Vagina (tissue), 2 donors: Measurements from ENCODE around the gene P4HA2. TPM values are rescaled to one million over a fixed set of nuclear protein-coding genes. Genes with fewer than 3 reads are reported as not detected.

Source experiments
- DNase-seq, 2 donors: peaks; one replicate each; pipeline ENCODE4 v3.0.0-alpha.2; 2017; ENCODE audit errors: extremely low spot score in 2 of 2
- H3K27ac ChIP-seq: fragments of 200-600 bp; sonication (generic); one replicate; pipeline ENCODE4 v1.5.1; 2019
- H3K27me3 ChIP-seq: fragments of 200-600 bp; sonication (generic); one replicate; pipeline ENCODE4 v1.5.1; 2019
- H3K36me3 ChIP-seq, 2 donors: fragments of 200-600 bp; sonication (generic); one replicate each; pipeline ENCODE4 v1.5.1; 2017 to 2019
- H3K4me1 ChIP-seq: fragments of 200-600 bp; sonication (generic); one replicate; pipeline ENCODE4 v1.5.1; 2019
- H3K4me3 ChIP-seq, 2 donors: fragments of 200-600 bp; sonication (generic); 1 replicate in 1 of 2; 2 replicates in 1 of 2; pipeline ENCODE4 v1.5.1; 2016 to 2019
- H3K9me3 ChIP-seq: fragments of 200-600 bp; sonication (generic); one replicate; pipeline ENCODE4 v1.5.1; 2019
- CTCF ChIP-seq, 3 experiments: fragments of 450-650 bp in 2 of 3; fragments of 200-600 bp in 1 of 3; sonication (generic) in 1 of 3; IDR thresholded peaks; one replicate each; pipeline ENCODE4 v1.5.1; 2017 to 2019; ENCODE audit warnings: antibody characterized with exemption in 3 of 3, mild to moderate bottlenecking in 2 of 3, moderate library complexity in 2 of 3
- POLR2A ChIP-seq, 2 donors: fragments of 450-650 bp; IDR thresholded peaks; one replicate each; pipeline ENCODE4 v1.6.1; 2017; ENCODE audit warnings: antibody characterized with exemption in 2 of 2, mild to moderate bottlenecking in 2 of 2, moderate library complexity in 2 of 2
- POLR2AphosphoS5 ChIP-seq, 2 donors: sonication (generic); formaldehyde crosslinking; IDR thresholded peaks; one replicate each; pipeline ENCODE4 v1.9.0; 2017; ENCODE audit warnings: antibody characterized with exemption in 2 of 2, mild to moderate bottlenecking in 2 of 2, low read depth in 1 of 2; ENCODE audit not compliant: insufficient read depth in 1 of 2
- intact Hi-C: fragments of 100-400 bp; cut with DNase I; formaldehyde crosslinking; loops from one replicate; pipeline ENCODE4 v1.15.1; 2023
- total RNA-seq: library from RNA; depleted of rRNA; stranded (reverse); fragments of >200 nt; gene quantifications from one replicate; pipeline ENCODE4 v1.2.3, GENCODE V29; 2016

The P4HA2 gene
- total RNA-seq, 1 donor from 2014 or later: 42.0 TPM

GRCh38 chr5:132267166-132267739, 39.6 kb upstream of the P4HA2 start:
- peaks cover 62% of the 10 kb centered on the region for H3K4me1 ChIP-seq
- H3K27me3 ChIP-seq: no peaks in the 10 kb centered on the region
- peaks cover 0 to 21% of the 10 kb centered on the region in 2 donors for H3K36me3 ChIP-seq

GRCh38 chr5:132266836-132267160, 39.1 kb upstream of the P4HA2 start:
- peak in 1 of 2 donors; percentile 83 for DNase-seq
- Histone ChIP-seq H3K4me1 (peaks cover 66% of the 10 kb centered on the region), H3K27ac (peak overlapping the region; percentile 77), H3K36me3 (peaks cover 0 to 17% of the 10 kb centered on the region in 2 donors), H3K27me3 (no peaks in the 10 kb centered on the region), H3K9me3 (no peaks in the 10 kb centered on the region), H3K4me3 (no peak overlapping the region)
- intact Hi-C loops: no loop called here
- TF ChIP-seq POLR2A (IDR thresholded peaks at IDR 0.05) (no peak), POLR2AphosphoS5 (IDR thresholded peaks at IDR 0.05; ENCODE audit: insufficient read depth in 1 of 2, low read depth in 1 of 2) (no peak), CTCF (IDR thresholded peaks at IDR 0.05) (no peak)

More at GRCh38 chr5:132267166-132267739, 39.6 kb upstream of the P4HA2 start:
- intact Hi-C loops: no loop called here
- no peaks in the 10 kb centered on the region for H3K9me3 ChIP-seq
- peak overlapping the region; percentile 77 for H3K27ac ChIP-seq
- TF ChIP-seq POLR2A (IDR thresholded peaks at IDR 0.05): no peak
- no peak for TF ChIP-seq CTCF (IDR thresholded peaks at IDR 0.05)
- TF ChIP-seq POLR2AphosphoS5 (IDR thresholded peaks at IDR 0.05; ENCODE audit: insufficient read depth in 1 of 2, low read depth in 1 of 2): no peak
- H3K4me3 ChIP-seq: no peak overlapping the region
- no peak for DNase-seq

- DNase-seq: peak; percentile 72 to 92
- intact Hi-C loops: no loop called here
- H3K27ac ChIP-seq: peak overlapping the region; percentile 77
These were observed 38.6 kb upstream of the P4HA2 start for GRCh38 chr5:132266031-132266835.

GRCh38 chr5:132265336-132266030, 37.8 kb upstream of the P4HA2 start:
- no peaks in the 10 kb centered on the region for H3K9me3 ChIP-seq
- H3K27ac ChIP-seq: peak overlapping the region; percentile 77
- DNase-seq: peak in 1 of 2 donors; percentile 84
- peaks cover 80% of the 10 kb centered on the region for H3K4me1 ChIP-seq
- TF ChIP-seq CTCF (IDR thresholded peaks at IDR 0.05): no peak
- TF ChIP-seq POLR2AphosphoS5 (IDR thresholded peaks at IDR 0.05; ENCODE audit: insufficient read depth in 1 of 2, low read depth in 1 of 2): peak; percentile 68 to 83
- TF ChIP-seq POLR2A (IDR thresholded peaks at IDR 0.05): no peak
- H3K27me3 ChIP-seq: no peaks in the 10 kb centered on the region
- H3K4me3 ChIP-seq: no peak overlapping the region
- intact Hi-C loops: no loop called here
- peaks cover 0 to 16% of the 10 kb centered on the region in 2 donors for H3K36me3 ChIP-seq

More at GRCh38 chr5:132266031-132266835, 38.6 kb upstream of the P4HA2 start:
- Histone ChIP-seq H3K27me3 (no peaks in the 10 kb centered on the region), H3K9me3 (no peaks in the 10 kb centered on the region), H3K4me3 (no peak overlapping the region), H3K4me1 (peaks cover 72% of the 10 kb centered on the region), H3K36me3 (peaks cover 0 to 16% of the 10 kb centered on the region in 2 donors)
- TF ChIP-seq CTCF (IDR thresholded peaks at IDR 0.05) (no peak), POLR2AphosphoS5 (IDR thresholded peaks at IDR 0.05; ENCODE audit: insufficient read depth in 1 of 2, low read depth in 1 of 2) (no peak), POLR2A (IDR thresholded peaks at IDR 0.05) (no peak)
